Measurements from ENCODE around the gene TMF1. TPM values are rescaled to one million over a fixed set of nuclear protein-coding genes. Genes with fewer than 3 reads are reported as not detected.

The TMF1 gene
- total and polyA plus RNA-seq, 10 of the 15 experiments (the other 5 are each of a cell fraction or from before 2014, with no cell fraction given), result 7.1 to 24.5 (median 18.6) TPM

- DNase-seq (ENCODE audit: low read depth, low spot score), result no peak
- H3K79me2 ChIP-seq (ENCODE audit: control insufficient read depth, insufficient read depth, low read length), result no peaks in the 10 kb centered on the region
- H3K4me2 ChIP-seq (ENCODE audit: control insufficient read depth, insufficient read depth), result no peak overlapping the region
- H3K9me3 ChIP-seq (replicated peaks; ENCODE audit: control insufficient read depth, insufficient read depth, low read length), result no peaks in the 10 kb centered on the region
- no TSS peak for BruUV-seq (replicated peaks)
- in situ Hi-C loops (cut with MboI) (no loop called here), intact Hi-C loops (cut with micrococcal nuclease; ENCODE audit: unreplicated experiment) (no loop called here)
- RAD21 ChIA-PET (ENCODE audit: unreplicated experiment), result no interaction called here
- whole genome bisulfite sequencing (ENCODE audit: insufficient coverage, insufficient replicate concordance, low lambda C conversion rate, missing lambda C conversion rate), result 83% methylated on average over 5 of the region's 5 CpGs
- H3K9ac ChIP-seq (ENCODE audit: control insufficient read depth, insufficient read depth, low read length), result no peak overlapping the region
- POLR2A ChIA-PET, result no interaction called here
- no peak overlapping the region for H3K27ac ChIP-seq (ENCODE audit: control insufficient read depth, insufficient read depth)
- H3K27me3 ChIP-seq (replicated peaks in 1 of 2; ENCODE audit: control insufficient read depth in 2 of 2, insufficient read depth in 2 of 2, low read length in 1 of 2), result no peaks in the 10 kb centered on the region
- CTCF ChIA-PET, result no interaction called here
- no peak overlapping the region for H3K4me3 ChIP-seq
- ATAC-seq, result no peak
- TF ChIP-seq CREB1 (IDR thresholded peaks at IDR 0.05; ENCODE audit: low read depth) (no peak), JUNB (IDR thresholded peaks at IDR 0.05) (no peak), RELA (IDR thresholded peaks at IDR 0.05; ENCODE audit: borderline replicate concordance, partially characterized antibody) (no peak), CEBPZ (IDR thresholded peaks at IDR 0.05; ENCODE audit: low read depth, low read length) (no peak), SKIL (IDR thresholded peaks at IDR 0.05; ENCODE audit: low read depth, poor library complexity, severe bottlenecking) (no peak), IRF3 (IDR thresholded peaks at IDR 0.05) (no peak), HDAC6 (IDR thresholded peaks at IDR 0.05; ENCODE audit: unreplicated experiment) (no peak), KLF5 (IDR thresholded peaks at IDR 0.05; ENCODE audit: partially characterized antibody) (no peak), CBX5 (IDR thresholded peaks at IDR 0.05; ENCODE audit: low read depth) (no peak), ZBTB11 (CRISPR knock-in tag; IDR thresholded peaks at IDR 0.05) (no peak), IKZF1 (conservative IDR thresholded peaks at IDR 0.05) (no peak), PAX5 (IDR thresholded peaks at IDR 0.05; ENCODE audit: borderline replicate concordance, low read depth, low read length) (no peak), BMI1 (IDR thresholded peaks at IDR 0.05; ENCODE audit: borderline replicate concordance) (no peak)
- no peak overlapping the region for H2AFZ ChIP-seq (ENCODE audit: control insufficient read depth, low read depth, low read length)
- no peaks in the 10 kb centered on the region for H4K20me1 ChIP-seq (ENCODE audit: control insufficient read depth, insufficient read depth)
- H3K4me1 ChIP-seq (ENCODE audit: control insufficient read depth, insufficient read depth, low read length), result no peaks in the 10 kb centered on the region
- peaks cover 0 to 8% of the 10 kb centered on the region in 2 experiments; a peak in 3 of 4 replicates for H3K36me3 ChIP-seq (ENCODE audit: control insufficient read depth in 2 of 2, insufficient read depth in 2 of 2, low read length in 1 of 2)
- SMC1A ChIA-PET (ENCODE audit: uncharacterized antibody, unreplicated experiment), result no interaction called here
- FAIRE-seq, result no peak
Observed at GRCh38 chr3:68984011-68984530, 68.1 kb downstream of the TMF1 start.

All from GM12878 (cell line).